Activated CD4-positive, alpha-beta T cell treated with anti-CD3 and anti-CD28 coated beads, Interleukin-2, amount 50 U/mL, for 48 hours (primary cell): ENCODE measurements around the gene BDNF.

Experiments used
- DNase-seq, 2 experiments: peaks; one replicate each; pipeline ENCODE4 v3.0.0-alpha.2; 2020

BDNF gene

DNA sequence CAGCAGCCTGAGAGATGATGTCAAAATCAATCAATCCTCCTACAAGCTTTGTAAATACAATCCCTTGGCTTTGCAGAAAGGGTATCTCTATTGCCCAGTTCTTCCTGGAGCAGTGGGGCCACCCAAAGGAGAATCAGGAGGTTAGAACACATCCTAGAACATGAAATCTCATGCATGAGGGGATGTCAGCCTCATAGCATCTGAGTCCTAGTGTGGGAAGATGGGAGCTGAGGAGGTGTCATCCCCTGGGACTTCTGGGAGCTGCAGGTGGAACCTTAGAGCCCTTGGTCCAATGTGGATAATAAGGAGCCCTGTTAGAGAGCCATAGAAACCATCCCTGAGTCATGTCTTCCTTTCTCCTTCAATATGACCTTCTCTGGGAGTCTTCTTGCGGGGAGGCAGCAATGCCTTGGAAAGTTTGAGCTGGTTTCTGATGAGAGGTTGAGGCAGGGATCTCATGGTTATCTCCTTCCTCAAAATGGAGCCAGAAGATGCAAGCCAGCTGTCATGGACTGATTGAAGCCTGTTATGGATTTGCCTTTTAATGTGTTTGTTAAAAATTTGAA is 74.8 kb downstream of the BDNF start:
- DNase-seq, result no peak

DNA sequence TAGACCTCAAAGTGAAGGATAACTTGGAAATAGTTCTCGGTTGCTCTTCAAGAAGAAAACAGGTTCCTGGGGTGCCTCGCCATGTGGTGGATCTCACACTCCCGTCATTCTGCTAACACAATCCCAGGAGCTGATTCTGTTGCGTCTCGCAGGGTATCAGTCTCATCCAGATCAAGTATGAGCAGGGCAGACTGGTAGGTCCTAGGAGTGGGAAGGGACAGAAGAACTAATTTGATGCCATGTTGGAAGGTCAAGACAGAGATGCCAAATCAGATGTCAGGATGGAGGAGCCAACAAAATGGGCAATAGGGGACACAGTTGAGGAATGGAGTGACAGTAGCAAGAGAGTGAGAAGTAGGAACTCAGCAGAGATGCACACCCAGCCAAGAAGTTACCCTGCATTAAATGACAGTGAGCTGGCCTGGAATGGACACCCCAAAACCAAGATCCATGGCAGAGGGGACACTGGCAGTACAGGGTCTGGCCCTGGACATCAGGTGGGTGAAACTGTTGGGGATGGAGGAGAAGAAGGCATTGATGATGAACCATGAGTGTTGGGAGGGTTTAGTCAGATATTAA is 76.2 kb downstream of the BDNF start:
- no peak for DNase-seq

DNA sequence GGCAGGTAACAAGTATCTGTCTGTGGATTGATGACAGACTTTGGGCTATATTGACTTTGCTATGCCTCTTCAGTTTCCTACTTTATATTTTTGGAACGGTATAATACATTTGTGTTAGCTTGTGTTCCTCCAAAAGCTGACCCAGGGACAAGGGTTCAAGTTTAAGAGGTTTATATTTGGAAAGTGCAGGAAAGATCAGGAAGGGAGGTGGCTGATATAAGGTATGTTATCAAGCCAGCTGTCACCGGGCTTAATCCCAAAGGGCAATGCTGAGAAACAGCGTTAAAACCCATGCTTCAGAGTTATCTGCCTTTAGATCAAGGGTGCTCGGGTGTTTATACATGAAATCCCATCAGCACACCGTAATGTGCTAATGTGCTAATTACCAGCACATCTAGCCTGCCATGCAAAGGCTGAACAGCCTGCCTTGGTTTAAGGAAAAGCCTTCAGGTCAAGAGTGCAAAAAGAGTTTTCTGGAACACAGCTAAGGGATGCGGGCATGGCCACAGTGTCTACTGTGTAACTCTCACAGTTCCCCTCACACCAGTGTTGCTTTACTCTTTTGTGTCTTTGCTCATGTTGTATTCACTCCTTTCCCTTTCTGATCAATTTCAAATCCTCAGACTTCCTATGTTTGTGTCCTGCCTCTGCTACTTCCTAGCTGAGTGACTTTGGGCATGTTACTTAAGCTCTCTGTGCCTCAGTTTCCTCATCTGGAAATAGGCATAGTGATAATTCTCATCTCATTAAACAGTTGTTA is 77.5 kb downstream of the BDNF start:
- no peak for DNase-seq

DNA sequence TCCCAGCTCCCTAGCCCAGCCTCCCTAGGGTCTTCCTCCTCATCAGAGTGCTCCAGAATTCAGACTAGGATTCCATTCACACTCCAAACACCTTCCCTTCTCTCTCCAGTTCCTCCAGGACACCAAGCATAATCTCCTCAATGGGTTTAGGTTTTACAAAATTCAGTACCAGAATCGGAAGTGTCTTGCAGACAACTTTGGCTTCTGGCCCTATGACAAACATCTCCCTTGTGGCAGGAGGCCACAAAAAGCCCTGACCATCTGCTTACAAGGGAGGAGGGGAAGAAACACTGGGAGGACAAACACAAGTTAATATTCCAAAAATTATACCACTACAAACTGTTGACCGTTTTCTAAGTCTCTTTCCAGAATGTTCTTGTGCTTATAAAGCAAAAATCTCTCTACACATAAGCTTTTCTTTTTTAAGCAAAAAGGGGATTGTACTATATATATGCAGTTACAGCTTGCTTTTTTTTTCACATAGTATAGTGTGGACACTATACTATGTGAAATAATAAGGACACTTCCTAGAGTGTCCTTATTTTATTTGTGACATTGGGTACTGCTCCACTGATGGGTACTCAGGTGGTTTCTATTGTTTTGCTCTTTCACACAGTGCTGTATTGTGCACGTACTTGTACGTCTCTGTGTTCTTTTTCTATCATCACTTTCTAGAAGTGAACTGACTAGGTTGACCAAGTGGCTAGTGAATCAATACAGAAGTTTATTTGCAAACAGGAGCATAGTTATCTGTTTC is 78.7 kb downstream of the BDNF start:
- DNase-seq, result no peak

DNA sequence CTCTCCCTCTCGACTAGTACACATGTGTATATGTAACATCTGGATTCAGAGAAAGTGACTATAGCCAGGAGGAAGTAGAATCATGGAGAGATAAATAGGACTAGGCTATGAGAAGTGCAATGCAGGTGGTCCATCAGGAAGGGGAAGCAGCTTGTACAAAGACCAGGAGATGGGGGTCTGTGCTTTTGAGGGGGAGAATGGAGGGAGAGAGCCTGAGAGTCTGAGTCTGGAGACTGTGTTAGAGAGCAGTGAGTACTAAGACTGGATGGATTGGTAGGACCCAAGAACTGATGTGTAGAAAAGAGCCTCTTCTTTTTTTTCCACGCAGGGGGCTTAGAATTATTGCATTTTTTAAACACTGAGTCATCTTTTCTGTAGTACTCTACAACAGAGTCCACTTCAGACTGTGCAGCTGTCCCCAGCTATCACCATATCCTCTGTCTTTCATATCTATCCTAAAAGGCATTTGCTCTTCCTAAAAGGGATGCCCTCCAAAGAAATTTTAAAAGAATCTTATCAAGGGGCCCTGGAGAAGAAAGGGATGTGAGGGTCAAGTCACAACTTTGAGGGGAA is 80.4 kb downstream of the BDNF start:
- DNase-seq, result no peak

DNA sequence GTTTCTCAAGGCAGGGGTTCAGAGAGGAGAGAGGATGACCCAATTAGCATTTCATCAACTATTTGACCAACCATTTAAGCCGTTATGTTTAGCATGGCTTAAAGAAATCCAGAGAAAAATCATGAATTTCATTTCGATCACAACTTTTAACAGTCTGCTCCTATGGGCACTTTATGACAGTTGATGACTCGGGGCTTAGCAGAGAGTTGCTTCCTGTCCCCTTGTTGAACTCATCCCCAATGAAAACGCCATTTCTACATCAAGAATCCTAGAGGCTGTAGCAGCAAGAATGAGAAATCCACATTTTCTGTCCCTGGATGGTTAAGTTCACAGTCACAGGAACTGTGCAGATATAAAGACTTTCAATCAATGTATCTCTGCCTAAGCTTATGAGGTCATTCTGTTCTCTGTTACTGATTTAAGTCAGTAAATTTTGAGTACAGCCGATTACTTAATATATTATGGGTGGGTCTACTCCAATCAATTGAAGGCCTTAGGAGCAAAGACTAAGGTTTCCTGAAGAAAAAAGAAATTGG is 81.1 kb downstream of the BDNF start:
- DNase-seq, result no peak

DNA sequence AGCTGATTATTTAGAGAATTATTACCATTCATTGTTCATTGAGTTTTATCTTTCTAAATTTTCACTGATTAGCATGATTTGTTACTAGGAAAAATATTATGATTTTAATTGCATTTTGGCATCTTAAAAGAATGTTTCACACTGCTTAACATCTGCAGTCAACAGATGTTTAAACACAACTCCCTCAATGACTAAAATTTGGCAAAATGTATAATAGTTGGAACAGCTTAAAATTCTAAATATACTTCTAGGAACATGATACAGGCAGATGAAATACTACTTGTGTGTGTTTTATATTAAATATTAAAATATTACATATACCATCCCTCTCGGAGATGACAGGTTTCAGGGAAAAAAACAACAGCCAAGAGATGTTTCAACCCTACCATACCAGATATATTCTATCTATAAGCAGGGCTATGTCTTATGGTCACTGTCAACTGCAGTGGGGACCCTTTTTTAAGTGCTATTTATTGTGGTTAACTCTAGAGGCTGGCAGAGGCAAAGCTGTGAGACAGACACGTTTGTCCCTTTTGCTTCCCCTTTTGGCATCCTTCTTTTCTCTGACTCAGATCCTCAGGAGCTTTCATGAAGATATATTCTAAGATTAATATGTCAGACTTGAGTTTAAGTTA is 81.9 kb downstream of the BDNF start:
- no peak for DNase-seq

DNA sequence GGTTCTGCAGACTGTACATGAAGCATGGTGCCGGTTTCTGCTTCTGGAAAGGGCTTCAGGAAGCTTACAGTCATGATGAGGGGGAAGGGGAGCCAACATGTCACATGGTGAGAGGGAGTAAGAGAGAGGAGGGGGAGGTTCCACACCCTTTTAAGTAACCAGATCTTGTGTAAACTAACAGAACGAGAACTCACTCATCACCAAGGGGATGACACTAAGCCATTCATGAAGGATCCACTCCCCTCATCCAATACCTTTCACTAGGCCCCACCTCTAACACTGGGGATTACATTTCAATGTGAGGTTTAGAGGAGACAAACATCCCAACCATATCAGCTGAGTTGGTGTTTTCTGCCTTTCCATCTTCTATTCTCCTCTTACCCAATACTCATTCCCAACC is 83.5 kb downstream of the BDNF start:
- no peak for DNase-seq

DNA sequence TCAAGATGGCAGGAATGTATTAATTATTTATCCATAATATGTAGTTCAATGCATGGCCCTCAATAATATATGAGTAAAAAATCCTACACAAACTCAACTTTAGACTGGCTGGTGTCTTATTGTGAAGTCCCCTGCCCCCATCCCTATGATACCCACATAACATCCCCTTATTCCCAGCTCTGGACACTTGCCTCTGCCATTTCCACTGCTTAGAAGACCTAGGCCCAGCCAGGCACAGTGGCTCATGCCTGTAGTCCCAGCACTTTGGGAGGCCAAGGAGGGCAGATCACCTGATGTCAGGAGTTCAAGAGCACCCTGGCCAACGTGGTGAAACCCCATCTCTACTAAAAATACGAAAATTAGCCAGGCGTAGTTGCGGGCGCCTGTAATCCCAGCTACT is 84.4 kb downstream of the BDNF start:
- no peak for DNase-seq

DNA sequence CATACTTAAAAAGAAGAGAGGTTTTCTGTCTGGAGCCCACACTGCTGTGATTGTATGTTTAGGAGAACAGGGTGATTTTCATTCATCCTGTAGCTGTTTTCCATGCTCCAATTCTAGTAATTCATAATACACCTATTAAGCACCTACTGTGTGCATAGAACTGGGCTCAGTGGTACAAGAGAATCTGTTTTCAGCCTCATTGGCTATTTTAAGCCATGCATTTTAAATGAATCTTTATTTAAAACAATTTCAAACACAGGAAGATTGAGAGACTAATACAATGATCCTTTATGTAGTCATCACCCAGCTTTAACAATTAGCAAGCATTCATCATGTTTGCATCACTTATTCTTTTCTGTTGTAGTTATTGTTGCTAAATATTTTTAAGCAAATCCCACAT is 86.2 kb downstream of the BDNF start:
- DNase-seq, result no peak

DNA sequence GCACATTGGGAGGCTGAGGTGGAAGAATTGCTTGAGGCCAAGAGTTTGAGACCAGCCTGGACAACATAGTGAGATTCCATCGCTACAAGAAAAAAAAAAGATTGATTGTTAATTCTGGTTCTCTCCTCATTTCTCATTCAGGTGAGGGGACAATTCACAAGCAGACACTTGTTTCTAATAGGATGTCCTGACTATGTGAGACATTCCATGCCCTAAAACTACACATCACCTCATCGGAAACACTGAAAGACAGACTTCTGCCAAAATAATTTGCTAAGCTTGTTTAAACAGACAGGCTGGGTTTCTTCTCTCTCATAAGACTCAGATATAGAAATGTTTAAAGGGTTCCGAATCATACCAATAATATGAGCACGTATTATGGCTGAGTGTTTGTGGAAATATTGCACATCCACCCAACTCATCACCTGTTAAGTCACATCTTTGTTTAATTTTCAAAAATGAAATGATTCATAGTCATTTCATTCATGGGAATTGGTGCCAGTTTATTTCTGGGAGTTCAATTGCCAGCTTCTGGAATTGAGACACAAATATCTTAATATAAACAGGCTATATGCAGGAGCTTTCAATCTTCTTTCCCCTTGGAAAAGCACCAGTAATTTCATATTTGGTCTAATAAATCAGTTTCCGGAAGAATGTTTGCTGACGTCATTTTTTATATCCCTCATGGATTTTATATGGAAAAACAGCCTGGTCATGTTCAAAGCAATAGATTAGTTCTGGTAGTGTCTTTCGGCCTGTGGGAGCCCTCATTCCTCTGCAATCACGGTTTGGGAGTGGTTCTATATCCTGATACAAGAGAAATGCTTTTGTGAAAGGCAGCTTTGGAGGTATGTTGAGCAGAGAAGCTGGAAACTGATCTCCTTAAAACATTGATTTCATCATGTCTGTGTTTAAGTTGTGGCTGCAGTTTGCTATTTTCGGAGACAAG is 87.0 kb downstream of the BDNF start:
- no peak for DNase-seq

DNA sequence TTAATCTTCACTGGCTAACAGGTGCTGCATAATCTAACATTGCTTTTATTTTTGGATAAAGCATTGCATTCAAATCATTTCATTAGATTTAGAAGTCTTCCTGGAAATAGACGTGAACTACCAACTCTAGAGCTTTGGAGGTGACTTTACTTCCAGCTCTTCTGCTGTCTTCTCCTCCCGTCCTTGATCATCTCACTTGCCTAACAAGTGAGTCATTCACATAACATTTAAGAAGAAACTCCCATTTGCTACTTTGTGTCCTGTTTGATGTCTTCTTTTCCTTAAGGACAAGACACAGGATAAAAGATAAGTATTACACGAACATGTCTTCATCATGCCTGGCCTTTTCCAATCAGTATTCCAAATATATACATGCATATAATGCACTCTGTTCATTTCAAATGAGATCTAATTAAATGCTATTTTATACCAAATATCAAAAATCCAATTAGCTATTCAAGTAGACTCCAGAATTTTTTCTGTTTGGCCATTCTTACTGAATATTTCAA is 88.3 kb downstream of the BDNF start:
- DNase-seq, result no peak

DNA sequence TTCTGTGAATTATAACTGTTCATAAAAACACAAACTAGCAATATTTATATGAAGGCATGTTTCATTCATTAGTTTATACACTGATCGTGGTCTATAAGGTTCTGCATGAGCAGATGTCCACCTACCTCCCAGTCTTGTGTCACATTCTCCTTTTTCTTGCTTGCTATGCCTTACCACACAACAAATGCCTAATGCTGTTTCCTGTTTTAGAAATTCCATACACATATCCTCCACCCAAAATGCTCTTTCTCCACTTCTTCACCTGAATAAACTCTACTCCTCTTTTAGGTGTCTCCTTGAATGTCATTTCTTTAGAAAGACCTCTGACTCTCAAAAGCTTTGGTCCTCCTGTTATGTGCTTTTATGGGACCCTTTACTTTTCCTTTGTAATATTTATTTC is 88.9 kb downstream of the BDNF start:
- DNase-seq, result no peak

DNA sequence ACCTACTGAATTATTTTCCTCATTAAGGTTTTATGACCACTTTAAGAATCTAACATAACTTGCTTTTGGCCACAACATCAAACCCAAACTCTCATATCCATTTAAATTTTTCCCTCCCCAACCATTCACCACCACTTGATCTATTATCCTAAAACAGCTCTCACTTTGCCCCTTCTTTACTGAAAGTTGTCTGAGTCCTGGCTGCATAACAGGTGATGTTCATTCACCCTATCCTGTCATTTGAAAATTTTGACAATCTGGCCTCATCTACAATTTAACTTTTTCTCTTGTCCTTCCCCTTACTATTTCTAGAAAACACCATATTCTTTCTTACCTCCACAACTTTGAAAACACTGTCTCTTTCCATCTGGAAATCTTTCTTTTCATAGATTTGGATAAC is 89.3 kb downstream of the BDNF start:
- DNase-seq, result no peak

DNA sequence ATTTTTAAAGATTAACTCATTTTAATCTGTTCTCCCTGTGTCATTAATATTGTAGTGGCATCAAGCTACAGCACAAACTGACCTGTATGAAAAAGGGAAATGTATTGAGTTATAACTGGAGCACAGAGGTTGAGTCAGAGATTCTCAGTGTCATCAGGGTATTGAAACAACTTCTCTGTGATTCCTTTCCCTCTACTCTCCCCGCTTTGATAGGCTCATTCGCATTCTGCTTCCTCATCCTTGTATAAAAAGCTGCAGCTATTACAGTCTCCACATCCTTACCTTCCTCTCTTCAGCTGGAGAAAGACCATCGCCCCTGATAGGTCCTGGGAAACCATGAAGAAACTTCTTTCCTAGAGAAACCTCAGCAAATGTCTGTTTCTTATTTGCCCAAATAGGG is 90.0 kb downstream of the BDNF start:
- DNase-seq, result no peak

DNA sequence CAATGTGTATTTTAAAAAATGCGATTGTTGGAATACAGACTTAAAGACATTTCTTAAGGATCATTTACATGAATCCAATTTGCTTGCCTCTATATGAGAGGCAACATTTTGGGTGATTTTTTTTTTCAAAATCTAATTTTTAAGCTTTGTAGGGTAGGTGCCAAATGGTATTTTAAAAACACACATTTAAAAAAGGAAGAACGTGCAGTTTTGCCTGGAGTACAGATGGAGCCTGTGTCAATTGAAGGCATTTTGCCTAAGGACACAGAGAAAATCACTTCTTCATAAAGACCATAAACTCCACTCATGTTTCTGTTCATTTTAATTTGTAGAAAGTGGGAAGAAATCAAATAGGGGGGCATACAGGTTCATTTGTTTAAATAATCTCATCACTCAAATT is 91.3 kb downstream of the BDNF start:
- no peak for DNase-seq

DNA sequence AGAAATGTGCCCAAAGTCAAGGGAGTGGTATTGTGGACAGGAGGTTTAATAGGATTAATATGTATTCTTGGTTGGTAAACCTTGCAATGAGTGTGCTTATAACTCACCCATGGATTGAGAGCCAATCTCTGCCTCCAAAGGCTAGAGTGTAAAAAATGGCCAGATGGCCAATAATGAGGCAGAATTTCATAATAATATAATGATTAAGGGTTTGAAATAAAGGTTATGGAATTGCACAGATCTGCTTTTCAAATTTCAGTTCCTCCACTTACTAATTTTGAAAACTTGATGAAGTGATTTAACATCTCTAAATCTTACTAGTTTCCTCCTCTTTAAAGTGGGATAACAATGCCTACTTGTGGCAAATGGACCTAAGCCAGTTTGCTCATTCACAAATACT is 94.8 kb downstream of the BDNF start:
- no peak for DNase-seq
